ENCODE data around the gene C6orf120. TPM values are rescaled to one million over a fixed set of nuclear protein-coding genes. Genes with fewer than 3 reads are reported as not detected.

C6orf120 gene
- total and polyA plus RNA-seq, 9 of the 15 experiments (the other 6 are each of a cell fraction or from before 2014, with no cell fraction given): 7.7 to 44.9 (median 34.8) TPM

GRCh38 chr6:169725125-169726048, 23.5 kb downstream of the C6orf120 start (continued):
- TF ChIP-seq, protein P1, sequence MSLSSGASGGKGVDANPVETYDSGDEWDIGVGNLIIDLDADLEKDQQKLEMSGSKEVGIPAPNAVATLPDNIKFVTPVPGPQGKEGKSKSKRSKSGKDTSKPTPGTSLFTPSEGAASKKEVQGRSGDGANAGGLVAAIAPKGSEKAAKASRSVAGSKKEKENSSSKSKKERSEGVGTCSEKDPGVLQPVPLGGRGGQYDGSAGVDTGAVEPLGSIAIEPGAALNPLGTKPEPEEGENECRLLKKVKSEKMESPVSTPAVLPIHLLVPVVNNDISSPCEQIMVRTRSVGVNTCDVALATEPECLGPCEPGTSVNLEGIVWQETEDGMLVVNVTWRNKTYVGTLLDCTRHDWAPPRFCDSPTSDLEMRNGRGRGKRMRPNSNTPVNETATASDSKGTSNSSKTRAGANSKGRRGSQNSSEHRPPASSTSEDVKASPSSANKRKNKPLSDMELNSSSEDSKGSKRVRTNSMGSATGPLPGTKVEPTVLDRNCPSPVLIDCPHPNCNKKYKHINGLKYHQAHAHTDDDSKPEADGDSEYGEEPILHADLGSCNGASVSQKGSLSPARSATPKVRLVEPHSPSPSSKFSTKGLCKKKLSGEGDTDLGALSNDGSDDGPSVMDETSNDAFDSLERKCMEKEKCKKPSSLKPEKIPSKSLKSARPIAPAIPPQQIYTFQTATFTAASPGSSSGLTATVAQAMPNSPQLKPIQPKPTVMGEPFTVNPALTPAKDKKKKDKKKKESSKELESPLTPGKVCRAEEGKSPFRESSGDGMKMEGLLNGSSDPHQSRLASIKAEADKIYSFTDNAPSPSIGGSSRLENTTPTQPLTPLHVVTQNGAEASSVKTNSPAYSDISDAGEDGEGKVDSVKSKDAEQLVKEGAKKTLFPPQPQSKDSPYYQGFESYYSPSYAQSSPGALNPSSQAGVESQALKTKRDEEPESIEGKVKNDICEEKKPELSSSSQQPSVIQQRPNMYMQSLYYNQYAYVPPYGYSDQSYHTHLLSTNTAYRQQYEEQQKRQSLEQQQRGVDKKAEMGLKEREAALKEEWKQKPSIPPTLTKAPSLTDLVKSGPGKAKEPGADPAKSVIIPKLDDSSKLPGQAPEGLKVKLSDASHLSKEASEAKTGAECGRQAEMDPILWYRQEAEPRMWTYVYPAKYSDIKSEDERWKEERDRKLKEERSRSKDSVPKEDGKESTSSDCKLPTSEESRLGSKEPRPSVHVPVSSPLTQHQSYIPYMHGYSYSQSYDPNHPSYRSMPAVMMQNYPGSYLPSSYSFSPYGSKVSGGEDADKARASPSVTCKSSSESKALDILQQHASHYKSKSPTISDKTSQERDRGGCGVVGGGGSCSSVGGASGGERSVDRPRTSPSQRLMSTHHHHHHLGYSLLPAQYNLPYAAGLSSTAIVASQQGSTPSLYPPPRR (CRISPR knock-in tag; IDR thresholded peaks at IDR 0.05; ENCODE audit: borderline replicate concordance): no peak
- TF ChIP-seq CEBPB (tag; IDR thresholded peaks at IDR 0.05) (peak; percentile 72), ZNF589 (CRISPR knock-in tag; IDR thresholded peaks at IDR 0.05; ENCODE audit: low read depth) (no peak), ADNP (tag; IDR thresholded peaks at IDR 0.05) (no peak), ZBTB8A (IDR thresholded peaks at IDR 0.05; ENCODE audit: partially characterized antibody) (no peak), ZNF232 (CRISPR knock-in tag; IDR thresholded peaks at IDR 0.05) (0 out of 2 replicates have a peak, but pooled peaks have one; percentile 33), CBX8 (IDR thresholded peaks at IDR 0.05; ENCODE audit: borderline replicate concordance, extremely low read depth, low read depth, low read length, poor library complexity, severe bottlenecking) (no peak), TRIM28 (IDR thresholded peaks at IDR 0.05) (peak; percentile 58; the same call in 1 of the 2 replicates), ZNF764 (CRISPR knock-in tag; IDR thresholded peaks at IDR 0.05; ENCODE audit: low read depth) (no peak), NFE2L1 (tag; IDR thresholded peaks at IDR 0.05; ENCODE audit: borderline replicate concordance, low read depth) (no peak), RBM17 (IDR thresholded peaks at IDR 0.05; ENCODE audit: borderline replicate concordance, low read depth, low read length) (no peak), CHD2 (IDR thresholded peaks at IDR 0.05; ENCODE audit: low read depth, low read length) (no peak), CREB1 (IDR thresholded peaks at IDR 0.05) (peak; percentile 83), CREB1 (CRISPR knock-in tag; IDR thresholded peaks at IDR 0.05) (peak; percentile 60), ASH1L (IDR thresholded peaks at IDR 0.05; ENCODE audit: borderline replicate concordance, low read depth, partially characterized antibody) (no peak), DNMT1 (IDR thresholded peaks at IDR 0.05) (no peak), CBX1 (IDR thresholded peaks at IDR 0.05; ENCODE audit: low read depth) (no peak), SNAPC5 (CRISPR knock-in tag; IDR thresholded peaks at IDR 0.05) (no peak), CHCHD3 (CRISPR knock-in tag; IDR thresholded peaks at IDR 0.05) (no peak), PCBP2 (IDR thresholded peaks at IDR 0.05; ENCODE audit: low read depth, low read length, poor library complexity, severe bottlenecking) (no peak)
- TF ChIP-seq, protein P2, sequence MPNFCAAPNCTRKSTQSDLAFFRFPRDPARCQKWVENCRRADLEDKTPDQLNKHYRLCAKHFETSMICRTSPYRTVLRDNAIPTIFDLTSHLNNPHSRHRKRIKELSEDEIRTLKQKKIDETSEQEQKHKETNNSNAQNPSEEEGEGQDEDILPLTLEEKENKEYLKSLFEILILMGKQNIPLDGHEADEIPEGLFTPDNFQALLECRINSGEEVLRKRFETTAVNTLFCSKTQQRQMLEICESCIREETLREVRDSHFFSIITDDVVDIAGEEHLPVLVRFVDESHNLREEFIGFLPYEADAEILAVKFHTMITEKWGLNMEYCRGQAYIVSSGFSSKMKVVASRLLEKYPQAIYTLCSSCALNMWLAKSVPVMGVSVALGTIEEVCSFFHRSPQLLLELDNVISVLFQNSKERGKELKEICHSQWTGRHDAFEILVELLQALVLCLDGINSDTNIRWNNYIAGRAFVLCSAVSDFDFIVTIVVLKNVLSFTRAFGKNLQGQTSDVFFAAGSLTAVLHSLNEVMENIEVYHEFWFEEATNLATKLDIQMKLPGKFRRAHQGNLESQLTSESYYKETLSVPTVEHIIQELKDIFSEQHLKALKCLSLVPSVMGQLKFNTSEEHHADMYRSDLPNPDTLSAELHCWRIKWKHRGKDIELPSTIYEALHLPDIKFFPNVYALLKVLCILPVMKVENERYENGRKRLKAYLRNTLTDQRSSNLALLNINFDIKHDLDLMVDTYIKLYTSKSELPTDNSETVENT (CRISPR knock-in tag; IDR thresholded peaks at IDR 0.05): no peak; the same call in 1 of the 2 replicates

Measured in K562 (cell line).